HEK293 (cell line): ENCODE data around the gene PRKAG2.
A peak's percentile ranks its signal among the peaks of the same experiment; 100 is the strongest.

Experiments
- CTCF ChIA-PET: fragments of 350-600 bp; formaldehyde crosslinking; extraction: SDS; loops from one replicate; lab custom pipeline; 2021; ENCODE audit warnings: antibody characterized with exemption; lab: Yijun Ruan, JAX
- POLR2A ChIA-PET: fragments of 300-600 bp; formaldehyde crosslinking; extraction: SDS; loops from one replicate; lab custom pipeline; 2020; ENCODE audit warnings: antibody characterized with exemption, inconsistent platforms; lab: Yijun Ruan, JAX
- H3K27ac ChIP-seq: fragments of 200-500 bp; sonication (Bioruptor generic); 2 replicates; pipeline ENCODE4 v1.5.1; 2014; ENCODE audit warnings: low read depth, low read length, control low read depth, inconsistent platforms; ENCODE audit errors: extremely low read depth
- H3K36me3 ChIP-seq, 2 experiments: fragments of 200-500 bp in 1 of 2; sonication (Bioruptor generic) in 1 of 2; 1 replicate in 1 of 2; 2 replicates in 1 of 2; pipeline ENCODE4 v1.5.1; 2014 to 2017; ENCODE audit warnings: inconsistent platforms in 2 of 2, low read length in 2 of 2; ENCODE audit not compliant: control insufficient read depth in 2 of 2, insufficient read depth in 1 of 2
- H3K4me1 ChIP-seq: fragments of 200-500 bp; sonication (Bioruptor generic); 2 replicates; pipeline ENCODE4 v1.5.1; 2014; ENCODE audit warnings: mild to moderate bottlenecking, low read length, inconsistent platforms; ENCODE audit not compliant: control insufficient read depth, insufficient read depth
- H3K4me3 ChIP-seq: 2 replicates; pipeline ENCODE4 v1.5.1; 2011; ENCODE audit warnings: low read depth, mild to moderate bottlenecking, control low read depth, low read length, moderate library complexity
- H3K9me3 ChIP-seq: fragments of 200-500 bp; sonication (Bioruptor generic); 2 replicates; pipeline ENCODE4 v1.5.1; 2014; ENCODE audit warnings: low read depth, low read length, inconsistent platforms; ENCODE audit not compliant: control insufficient read depth, insufficient read depth
- GLIS1 ChIP-seq: fragments of 450-650 bp; formaldehyde crosslinking; IDR thresholded peaks from 2 replicates; pipeline ENCODE4 v1.5.1; 2016; ENCODE audit warnings: missing biosample characterization, missing genetic modification characterization
- KLF17 ChIP-seq: fragments of 450-650 bp; formaldehyde crosslinking; IDR thresholded peaks from 2 replicates; pipeline ENCODE4 v1.5.1; 2016; ENCODE audit warnings: missing biosample characterization, missing genetic modification characterization
- WT1 ChIP-seq: fragments of 450-650 bp; formaldehyde crosslinking; IDR thresholded peaks from 2 replicates; pipeline ENCODE4 v1.5.1; 2016; ENCODE audit warnings: missing biosample characterization, missing genetic modification characterization
- ZBTB48 ChIP-seq: fragments of 450-650 bp; formaldehyde crosslinking; IDR thresholded peaks from 2 replicates; pipeline ENCODE4 v1.5.1; 2016; ENCODE audit warnings: missing biosample characterization, missing genetic modification characterization
- ZNF221 ChIP-seq: fragments of 450-650 bp; formaldehyde crosslinking; IDR thresholded peaks from 2 replicates; pipeline ENCODE4 v1.5.1; 2017; ENCODE audit warnings: missing biosample characterization, missing genetic modification characterization, borderline replicate concordance
- ZNF37A ChIP-seq: fragments of 450-650 bp; IDR thresholded peaks from 2 replicates; pipeline ENCODE4 v1.5.1; 2018; ENCODE audit warnings: missing biosample characterization, missing genetic modification characterization
- ZNF416 ChIP-seq: fragments of 450-650 bp; formaldehyde crosslinking; IDR thresholded peaks from 2 replicates; pipeline ENCODE4 v1.5.1; 2016; ENCODE audit warnings: missing biosample characterization, missing genetic modification characterization
- ZNF610 ChIP-seq: fragments of 450-650 bp; formaldehyde crosslinking; IDR thresholded peaks from 2 replicates; pipeline ENCODE4 v1.5.1; 2016; ENCODE audit warnings: missing biosample characterization, missing genetic modification characterization, borderline replicate concordance
- ZNF791 ChIP-seq: fragments of 450-650 bp; formaldehyde crosslinking; IDR thresholded peaks from 2 replicates; pipeline ENCODE4 v1.5.1; 2016; ENCODE audit warnings: missing biosample characterization, missing genetic modification characterization
- TF ChIP-seq, protein P1 (sequence below): fragments of 450-650 bp; formaldehyde crosslinking; IDR thresholded peaks from 2 replicates; pipeline ENCODE4 v1.5.1; 2016; ENCODE audit warnings: missing biosample characterization, missing genetic modification characterization
- TF ChIP-seq, protein P2 (sequence below): fragments of 450-650 bp; formaldehyde crosslinking; IDR thresholded peaks from 2 replicates; pipeline ENCODE4 v1.5.1; 2017; ENCODE audit warnings: missing biosample characterization, mild to moderate bottlenecking, missing genetic modification characterization, moderate library complexity
- TF ChIP-seq, protein P3 (sequence below): fragments of 450-650 bp; formaldehyde crosslinking; IDR thresholded peaks from 2 replicates; pipeline ENCODE4 v1.5.1; 2017; ENCODE audit warnings: missing biosample characterization, missing genetic modification characterization

PRKAG2 gene

DNA sequence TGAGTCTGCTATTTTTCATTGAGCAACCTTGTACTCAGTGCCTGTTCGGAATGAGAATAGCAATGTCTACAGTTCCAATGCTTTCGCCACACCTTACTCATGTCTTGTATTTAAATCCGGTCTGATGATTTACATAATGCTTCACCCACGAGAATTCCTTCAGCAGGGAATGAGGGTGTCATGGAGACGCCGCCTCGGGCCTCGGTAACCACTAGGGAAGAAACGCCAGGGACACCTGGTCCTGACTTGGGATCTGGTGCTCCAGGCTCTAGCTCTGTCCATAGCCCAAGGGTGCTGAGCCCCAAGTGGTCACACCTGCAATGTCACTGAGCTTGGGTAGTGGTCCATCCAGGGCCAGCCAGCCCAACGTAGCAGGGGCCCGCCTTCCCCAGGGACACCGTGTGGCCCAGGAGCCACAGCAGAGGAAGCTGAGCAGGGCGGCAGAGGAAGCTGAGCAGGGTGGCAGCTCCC lies 37.4 kb downstream of the PRKAG2 start (continued):
- TF ChIP-seq, protein P1, sequence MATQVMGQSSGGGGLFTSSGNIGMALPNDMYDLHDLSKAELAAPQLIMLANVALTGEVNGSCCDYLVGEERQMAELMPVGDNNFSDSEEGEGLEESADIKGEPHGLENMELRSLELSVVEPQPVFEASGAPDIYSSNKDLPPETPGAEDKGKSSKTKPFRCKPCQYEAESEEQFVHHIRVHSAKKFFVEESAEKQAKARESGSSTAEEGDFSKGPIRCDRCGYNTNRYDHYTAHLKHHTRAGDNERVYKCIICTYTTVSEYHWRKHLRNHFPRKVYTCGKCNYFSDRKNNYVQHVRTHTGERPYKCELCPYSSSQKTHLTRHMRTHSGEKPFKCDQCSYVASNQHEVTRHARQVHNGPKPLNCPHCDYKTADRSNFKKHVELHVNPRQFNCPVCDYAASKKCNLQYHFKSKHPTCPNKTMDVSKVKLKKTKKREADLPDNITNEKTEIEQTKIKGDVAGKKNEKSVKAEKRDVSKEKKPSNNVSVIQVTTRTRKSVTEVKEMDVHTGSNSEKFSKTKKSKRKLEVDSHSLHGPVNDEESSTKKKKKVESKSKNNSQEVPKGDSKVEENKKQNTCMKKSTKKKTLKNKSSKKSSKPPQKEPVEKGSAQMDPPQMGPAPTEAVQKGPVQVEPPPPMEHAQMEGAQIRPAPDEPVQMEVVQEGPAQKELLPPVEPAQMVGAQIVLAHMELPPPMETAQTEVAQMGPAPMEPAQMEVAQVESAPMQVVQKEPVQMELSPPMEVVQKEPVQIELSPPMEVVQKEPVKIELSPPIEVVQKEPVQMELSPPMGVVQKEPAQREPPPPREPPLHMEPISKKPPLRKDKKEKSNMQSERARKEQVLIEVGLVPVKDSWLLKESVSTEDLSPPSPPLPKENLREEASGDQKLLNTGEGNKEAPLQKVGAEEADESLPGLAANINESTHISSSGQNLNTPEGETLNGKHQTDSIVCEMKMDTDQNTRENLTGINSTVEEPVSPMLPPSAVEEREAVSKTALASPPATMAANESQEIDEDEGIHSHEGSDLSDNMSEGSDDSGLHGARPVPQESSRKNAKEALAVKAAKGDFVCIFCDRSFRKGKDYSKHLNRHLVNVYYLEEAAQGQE, result peak; percentile 55; the same call in 1 of the 2 replicates
- TF ChIP-seq ZNF221 (tag by site-specific recombination), result no peak
- TF ChIP-seq ZNF416 (tag by site-specific recombination), result no peak
- TF ChIP-seq ZNF610 (tag by site-specific recombination), result no peak
- TF ChIP-seq, all 188 proteins: peak for 2

GRCh38 chr7:151838861-151839381 lies 38.0 kb downstream of the PRKAG2 start:
- H3K4me1 ChIP-seq, result no peaks in the 10 kb centered on the region
- H3K36me3 ChIP-seq, result peaks cover 0 to 3% of the 10 kb centered on the region in 2 experiments; a peak in 1 of 3 replicates
- ChIA-PET POLR2A (no interaction called here), CTCF (interaction anchor here (0.8 kb wide), 1 partner anchor 56 kb away, joined by 3 read pairs; no protein-coding TSS in a partner anchor)
- H3K9me3 ChIP-seq, result no peaks in the 10 kb centered on the region
- no peak overlapping the region for H3K27ac ChIP-seq
- no peak overlapping the region for H3K4me3 ChIP-seq
- TF ChIP-seq ZNF37A (tag by site-specific recombination), result no peak
- TF ChIP-seq, protein P2, sequence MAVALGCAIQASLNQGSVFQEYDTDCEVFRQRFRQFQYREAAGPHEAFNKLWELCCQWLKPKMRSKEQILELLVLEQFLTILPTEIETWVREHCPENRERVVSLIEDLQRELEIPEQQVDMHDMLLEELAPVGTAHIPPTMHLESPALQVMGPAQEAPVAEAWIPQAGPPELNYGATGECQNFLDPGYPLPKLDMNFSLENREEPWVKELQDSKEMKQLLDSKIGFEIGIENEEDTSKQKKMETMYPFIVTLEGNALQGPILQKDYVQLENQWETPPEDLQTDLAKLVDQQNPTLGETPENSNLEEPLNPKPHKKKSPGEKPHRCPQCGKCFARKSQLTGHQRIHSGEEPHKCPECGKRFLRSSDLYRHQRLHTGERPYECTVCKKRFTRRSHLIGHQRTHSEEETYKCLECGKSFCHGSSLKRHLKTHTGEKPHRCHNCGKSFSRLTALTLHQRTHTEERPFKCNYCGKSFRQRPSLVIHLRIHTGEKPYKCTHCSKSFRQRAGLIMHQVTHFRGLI, result 0 out of 2 replicates have a peak, but pooled peaks have one; percentile 49

DNA sequence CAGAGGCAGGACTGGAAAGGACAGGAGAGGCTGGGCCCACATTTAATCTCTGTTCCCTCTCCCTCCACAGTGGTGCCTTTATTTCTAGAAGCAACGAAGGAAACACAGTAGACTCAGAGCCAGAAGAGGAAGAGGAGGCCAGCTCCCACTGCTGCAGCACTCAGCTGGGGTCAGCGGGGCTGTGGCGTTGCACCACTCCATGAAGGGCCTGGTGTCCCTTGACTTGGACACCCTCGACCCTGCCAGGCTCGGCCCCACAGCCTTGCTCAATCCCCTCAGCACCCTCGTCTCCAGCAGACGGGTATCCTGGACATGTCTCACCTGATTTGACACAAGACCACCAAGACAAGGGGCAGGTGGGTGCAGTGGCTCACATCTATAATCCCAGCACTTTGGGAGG lies 38.8 kb downstream of the PRKAG2 start:
- TF ChIP-seq ZNF791, result no peak
- TF ChIP-seq GLIS1 (tag by site-specific recombination), result no peak
- TF ChIP-seq, protein P3, sequence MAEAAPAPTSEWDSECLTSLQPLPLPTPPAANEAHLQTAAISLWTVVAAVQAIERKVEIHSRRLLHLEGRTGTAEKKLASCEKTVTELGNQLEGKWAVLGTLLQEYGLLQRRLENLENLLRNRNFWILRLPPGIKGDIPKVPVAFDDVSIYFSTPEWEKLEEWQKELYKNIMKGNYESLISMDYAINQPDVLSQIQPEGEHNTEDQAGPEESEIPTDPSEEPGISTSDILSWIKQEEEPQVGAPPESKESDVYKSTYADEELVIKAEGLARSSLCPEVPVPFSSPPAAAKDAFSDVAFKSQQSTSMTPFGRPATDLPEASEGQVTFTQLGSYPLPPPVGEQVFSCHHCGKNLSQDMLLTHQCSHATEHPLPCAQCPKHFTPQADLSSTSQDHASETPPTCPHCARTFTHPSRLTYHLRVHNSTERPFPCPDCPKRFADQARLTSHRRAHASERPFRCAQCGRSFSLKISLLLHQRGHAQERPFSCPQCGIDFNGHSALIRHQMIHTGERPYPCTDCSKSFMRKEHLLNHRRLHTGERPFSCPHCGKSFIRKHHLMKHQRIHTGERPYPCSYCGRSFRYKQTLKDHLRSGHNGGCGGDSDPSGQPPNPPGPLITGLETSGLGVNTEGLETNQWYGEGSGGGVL, result no peak
- no peak for TF ChIP-seq KLF17
- no peak for TF ChIP-seq WT1 (tag by site-specific recombination)
- no peak for TF ChIP-seq ZBTB48 (tag by site-specific recombination)
- ChIA-PET POLR2A (no interaction called here), CTCF (no interaction called here)
- H3K4me1 ChIP-seq, result no peaks in the 10 kb centered on the region
- no peak overlapping the region for H3K4me3 ChIP-seq
- H3K36me3 ChIP-seq, result peaks cover 0 to 3% of the 10 kb centered on the region in 2 experiments; a peak in 1 of 3 replicates
- no peak overlapping the region for H3K27ac ChIP-seq
- no peaks in the 10 kb centered on the region for H3K9me3 ChIP-seq
